Fibroblast of lung (primary cell): ENCODE measurements around the gene MAN1A1.

ENCODE experiments used
- EZH2 ChIP-seq: IDR thresholded peaks from 2 replicates; pipeline ENCODE4 v1.5.1; 2012; ENCODE audit warnings: low read length, control low read depth, mild to moderate bottlenecking; ENCODE audit errors: missing control alignments
- TF ChIP-seq, protein P1 (sequence below), 2 donors: IDR thresholded peaks in 1 of 2; conservative IDR thresholded peaks in 1 of 2; 1 replicate in 1 of 2; 2 replicates in 1 of 2; pipeline ENCODE4 v1.5.1; 2011 to 2012; ENCODE audit warnings: low read length in 2 of 2, control low read depth in 1 of 2, inconsistent platforms in 1 of 2, low read depth in 1 of 2, mild to moderate bottlenecking in 1 of 2

DNA sequence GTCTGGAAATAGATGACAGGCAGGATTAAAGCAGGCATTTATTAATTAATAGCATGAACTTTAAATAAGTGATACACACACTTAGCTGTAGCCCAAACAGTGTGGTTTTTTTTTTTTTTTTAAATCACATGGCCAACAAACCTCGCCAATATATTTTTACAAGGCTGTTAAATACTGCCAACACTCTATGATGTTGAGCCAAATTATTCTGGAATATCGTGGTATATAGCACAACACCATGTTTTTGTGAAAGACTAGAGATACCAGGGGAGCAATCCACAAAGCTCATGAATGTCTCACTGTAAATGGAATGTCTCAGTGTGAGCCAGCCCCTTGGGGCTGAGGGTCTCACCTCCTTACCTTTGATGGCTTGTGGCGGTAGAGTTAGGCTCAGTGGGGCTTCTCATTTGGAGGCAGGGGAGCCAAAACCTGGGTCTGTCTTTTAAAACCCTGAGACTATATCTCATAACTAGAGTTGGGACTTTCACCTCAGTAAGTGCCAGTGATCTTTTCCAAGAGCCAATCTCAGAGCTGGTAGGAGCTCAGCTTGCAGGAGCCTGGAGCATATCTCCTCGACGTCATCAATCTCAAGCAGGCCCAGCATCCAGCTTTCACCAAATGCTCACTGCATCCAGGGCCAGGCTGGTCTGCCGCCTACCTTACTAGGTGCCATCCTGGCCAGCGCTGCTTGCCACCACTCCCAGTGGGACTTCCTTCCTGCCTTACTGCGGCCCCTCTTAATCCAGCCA, 192.6 kb downstream of the MAN1A1 start:
- TF ChIP-seq, protein P1, sequence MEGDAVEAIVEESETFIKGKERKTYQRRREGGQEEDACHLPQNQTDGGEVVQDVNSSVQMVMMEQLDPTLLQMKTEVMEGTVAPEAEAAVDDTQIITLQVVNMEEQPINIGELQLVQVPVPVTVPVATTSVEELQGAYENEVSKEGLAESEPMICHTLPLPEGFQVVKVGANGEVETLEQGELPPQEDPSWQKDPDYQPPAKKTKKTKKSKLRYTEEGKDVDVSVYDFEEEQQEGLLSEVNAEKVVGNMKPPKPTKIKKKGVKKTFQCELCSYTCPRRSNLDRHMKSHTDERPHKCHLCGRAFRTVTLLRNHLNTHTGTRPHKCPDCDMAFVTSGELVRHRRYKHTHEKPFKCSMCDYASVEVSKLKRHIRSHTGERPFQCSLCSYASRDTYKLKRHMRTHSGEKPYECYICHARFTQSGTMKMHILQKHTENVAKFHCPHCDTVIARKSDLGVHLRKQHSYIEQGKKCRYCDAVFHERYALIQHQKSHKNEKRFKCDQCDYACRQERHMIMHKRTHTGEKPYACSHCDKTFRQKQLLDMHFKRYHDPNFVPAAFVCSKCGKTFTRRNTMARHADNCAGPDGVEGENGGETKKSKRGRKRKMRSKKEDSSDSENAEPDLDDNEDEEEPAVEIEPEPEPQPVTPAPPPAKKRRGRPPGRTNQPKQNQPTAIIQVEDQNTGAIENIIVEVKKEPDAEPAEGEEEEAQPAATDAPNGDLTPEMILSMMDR (conservative IDR thresholded peaks at IDR 0.05 in 1 of 2, IDR thresholded peaks at IDR 0.05 in 1 of 2; ENCODE audit: low read depth in 1 of 2, low read length in 2 of 2) = no peak
- TF ChIP-seq EZH2 = no peak
